HG03045 (cell line): Measurements from ENCODE around the gene KIRREL2.
"Not testable (repeated sequence)": the region's sequence is repeated elsewhere in the genome, so short reads cannot be mapped to it uniquely, and the experiment has no call there.

Experiments
- ATAC-seq: cut with Tn5 transposase; IDR thresholded peaks from one replicate; pipeline ENCODE4 v1.9.1; 2021; ENCODE audit warnings: mild to moderate bottlenecking, moderate library complexity; ENCODE audit not compliant: unreplicated experiment

The KIRREL2 gene

GRCh38 chr19:35895911-35896642 lies 39.4 kb downstream of the KIRREL2 start:
- no peak for ATAC-seq

- no peak for ATAC-seq
Observed at GRCh38 chr19:35896643-35897040, 39.9 kb downstream of the KIRREL2 start.

- no peak for ATAC-seq
Observed at GRCh38 chr19:35897706-35898451, 41.2 kb downstream of the KIRREL2 start.

GRCh38 chr19:35898499-35898809 lies 41.7 kb downstream of the KIRREL2 start:
- ATAC-seq: no peak

- ATAC-seq: peak; percentile 34
Observed at GRCh38 chr19:35899547-35900214, 43.0 kb downstream of the KIRREL2 start.

GRCh38 chr19:35901055-35901644 lies 44.4 kb downstream of the KIRREL2 start:
- ATAC-seq: no peak

- ATAC-seq: no peak
Observed at GRCh38 chr19:35901854-35902661, 45.3 kb downstream of the KIRREL2 start, which contains the start of gene HCST. TSS of gene HCST (plus strand) at chr19:35902529. CDS start at chr19:35902594, 65 bp downstream.

GRCh38 chr19:35902870-35903475 lies 46.3 kb downstream of the KIRREL2 start:
- no peak for ATAC-seq

- peak; percentile 42 for ATAC-seq
Observed at GRCh38 chr19:35903550-35904179, 47.0 kb downstream of the KIRREL2 start.

GRCh38 chr19:35904311-35905068 lies 47.8 kb downstream of the KIRREL2 start:
- no peak for ATAC-seq

- ATAC-seq: no peak
Observed at GRCh38 chr19:35905178-35905727, 48.5 kb downstream of the KIRREL2 start.

- ATAC-seq: no peak
Observed at GRCh38 chr19:35907377-35907745, 50.6 kb downstream of the KIRREL2 start.

- no peak for ATAC-seq
Observed at GRCh38 chr19:35908010-35908441, 51.3 kb downstream of the KIRREL2 start, which contains the start of gene TYROBP. TSS of gene TYROBP (minus strand) at chr19:35908295. CDS start at chr19:35908228, 67 bp downstream.

GRCh38 chr19:35908973-35909683 lies 52.4 kb downstream of the KIRREL2 start:
- ATAC-seq: no peak

- ATAC-seq: no peak
Observed at GRCh38 chr19:35909684-35910035, 52.9 kb downstream of the KIRREL2 start.

- not testable (repeated sequence) for ATAC-seq
Observed at GRCh38 chr19:35910355-35910754, 53.6 kb downstream of the KIRREL2 start.

- no peak for ATAC-seq
Observed at GRCh38 chr19:35911173-35911572, 54.5 kb downstream of the KIRREL2 start.

GRCh38 chr19:35911790-35912189 lies 55.1 kb downstream of the KIRREL2 start:
- ATAC-seq: no peak
